ENCODE measurements around the gene LPAR6. TPM values are rescaled to one million over a fixed set of nuclear protein-coding genes. Genes with fewer than 3 reads are reported as not detected.

The LPAR6 gene
- total RNA-seq, 2 experiments from 2014 or later = not detected

DNA sequence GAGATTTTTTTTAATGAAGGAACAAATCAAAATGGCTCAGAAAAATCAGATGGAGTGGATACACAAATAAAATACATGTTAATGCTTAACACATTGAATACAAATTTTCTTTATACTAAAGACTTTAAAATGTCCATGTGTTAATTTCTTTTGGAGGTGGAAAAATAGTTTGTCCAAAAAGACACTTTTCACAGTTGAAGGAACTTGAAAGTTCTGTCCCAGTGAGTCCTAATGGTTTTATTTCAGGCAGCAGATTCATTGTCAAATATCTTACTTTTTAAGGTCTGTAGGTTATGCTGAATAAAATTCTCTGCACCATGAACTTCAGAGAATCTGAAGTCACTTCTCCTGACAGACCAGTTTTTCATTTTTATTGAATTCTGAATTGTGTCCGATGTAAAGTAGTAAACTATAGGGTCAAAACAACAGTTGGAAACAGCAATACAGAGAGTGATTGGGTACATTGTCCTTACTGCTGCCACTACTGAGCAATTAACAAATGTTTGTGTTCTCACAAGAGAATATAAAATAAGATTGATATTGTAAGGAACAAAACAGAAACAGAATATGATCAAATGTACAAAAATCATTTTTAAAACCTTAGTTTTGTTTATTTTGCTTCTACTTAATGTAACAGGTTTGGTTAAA lies 1.6 kb downstream of the LPAR6 start:
- DNase-seq (ENCODE audit: low spot score) = no peak
- H3K4me3 ChIP-seq (ENCODE audit: low read depth, low read length, poor library complexity, severe bottlenecking) = no peak overlapping the region
- no peak overlapping the region for H3K4me2 ChIP-seq (ENCODE audit: low read length)
- CTCF ChIA-PET (ENCODE audit: unreplicated experiment) = no interaction called here
- no peaks in the 10 kb centered on the region for H3K79me2 ChIP-seq (ENCODE audit: insufficient read depth, low read depth, low read length)
- no peak overlapping the region for H2AFZ ChIP-seq (ENCODE audit: low read length)
- TF ChIP-seq, protein P1, sequence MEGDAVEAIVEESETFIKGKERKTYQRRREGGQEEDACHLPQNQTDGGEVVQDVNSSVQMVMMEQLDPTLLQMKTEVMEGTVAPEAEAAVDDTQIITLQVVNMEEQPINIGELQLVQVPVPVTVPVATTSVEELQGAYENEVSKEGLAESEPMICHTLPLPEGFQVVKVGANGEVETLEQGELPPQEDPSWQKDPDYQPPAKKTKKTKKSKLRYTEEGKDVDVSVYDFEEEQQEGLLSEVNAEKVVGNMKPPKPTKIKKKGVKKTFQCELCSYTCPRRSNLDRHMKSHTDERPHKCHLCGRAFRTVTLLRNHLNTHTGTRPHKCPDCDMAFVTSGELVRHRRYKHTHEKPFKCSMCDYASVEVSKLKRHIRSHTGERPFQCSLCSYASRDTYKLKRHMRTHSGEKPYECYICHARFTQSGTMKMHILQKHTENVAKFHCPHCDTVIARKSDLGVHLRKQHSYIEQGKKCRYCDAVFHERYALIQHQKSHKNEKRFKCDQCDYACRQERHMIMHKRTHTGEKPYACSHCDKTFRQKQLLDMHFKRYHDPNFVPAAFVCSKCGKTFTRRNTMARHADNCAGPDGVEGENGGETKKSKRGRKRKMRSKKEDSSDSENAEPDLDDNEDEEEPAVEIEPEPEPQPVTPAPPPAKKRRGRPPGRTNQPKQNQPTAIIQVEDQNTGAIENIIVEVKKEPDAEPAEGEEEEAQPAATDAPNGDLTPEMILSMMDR (conservative IDR thresholded peaks at IDR 0.05; ENCODE audit: low read length) = no peak
- no peak for TF ChIP-seq EZH2phosphoT487 (IDR thresholded peaks at IDR 0.05; ENCODE audit: borderline replicate concordance, low read depth, low read length)
- H3K9me3 ChIP-seq (ENCODE audit: low read length) = no peaks in the 10 kb centered on the region; the same call in 1 of the 2 replicates
- BruUV-seq (replicated peaks) = no TSS peak
- intact Hi-C loops (cut with micrococcal nuclease; ENCODE audit: unreplicated experiment) = no loop called here
- H3K9me2 ChIP-seq (ENCODE audit: insufficient read depth, low read length) = no peaks in the 10 kb centered on the region
- no peak overlapping the region for H3K27ac ChIP-seq (ENCODE audit: low read depth, low read length, poor library complexity, severe bottlenecking)
- peaks cover 58% of the 10 kb centered on the region for H3K36me3 ChIP-seq (ENCODE audit: insufficient read depth, low read length)
- no peaks in the 10 kb centered on the region for H3K4me1 ChIP-seq (ENCODE audit: insufficient read depth, low read length, poor library complexity, severe bottlenecking)
- POLR2A ChIA-PET = no interaction called here
- H4K20me1 ChIP-seq (ENCODE audit: insufficient read depth, low read length) = no peaks in the 10 kb centered on the region

DNA sequence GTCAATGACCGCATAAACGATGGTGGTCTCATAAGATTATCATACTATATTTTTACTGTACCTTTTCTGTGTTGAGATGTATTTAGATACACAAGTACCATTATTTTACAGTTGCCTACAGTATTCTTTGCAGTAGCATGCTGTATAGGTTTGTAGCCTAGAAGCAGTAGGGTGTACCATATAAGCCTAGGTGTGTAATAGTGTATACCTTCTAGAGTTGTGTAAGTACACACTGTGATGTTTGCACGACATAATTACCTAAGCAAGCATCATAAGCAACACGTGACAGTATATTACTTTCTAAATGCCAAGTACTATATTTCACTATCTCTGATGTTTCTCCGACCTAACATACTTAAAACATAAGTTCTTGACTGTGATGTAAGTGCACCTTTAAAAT lies 2.7 kb downstream of the LPAR6 start:
- H3K4me1 ChIP-seq (ENCODE audit: insufficient read depth, low read length, poor library complexity, severe bottlenecking) = no peaks in the 10 kb centered on the region
- H3K79me2 ChIP-seq (ENCODE audit: insufficient read depth, low read depth, low read length) = no peaks in the 10 kb centered on the region
- CTCF ChIA-PET (ENCODE audit: unreplicated experiment) = no interaction called here
- peaks cover 47% of the 10 kb centered on the region for H3K36me3 ChIP-seq (ENCODE audit: insufficient read depth, low read length)
- intact Hi-C loops (cut with micrococcal nuclease; ENCODE audit: unreplicated experiment) = no loop called here
- DNase-seq (ENCODE audit: low spot score) = no peak
- BruUV-seq (replicated peaks) = no TSS peak
- H3K9me3 ChIP-seq (ENCODE audit: low read length) = no peaks in the 10 kb centered on the region
- no peak overlapping the region for H3K27ac ChIP-seq (ENCODE audit: low read depth, low read length, poor library complexity, severe bottlenecking)
- POLR2A ChIA-PET = no interaction called here
- H3K9me2 ChIP-seq (ENCODE audit: insufficient read depth, low read length) = no peaks in the 10 kb centered on the region
- no peak overlapping the region for H3K4me2 ChIP-seq (ENCODE audit: low read length)
- TF ChIP-seq, protein P1 (conservative IDR thresholded peaks at IDR 0.05; ENCODE audit: low read length) = no peak
- TF ChIP-seq EZH2phosphoT487 (IDR thresholded peaks at IDR 0.05; ENCODE audit: borderline replicate concordance, low read depth, low read length) = no peak
- no peaks in the 10 kb centered on the region for H4K20me1 ChIP-seq (ENCODE audit: insufficient read depth, low read length)
- H3K4me3 ChIP-seq (ENCODE audit: low read depth, low read length, poor library complexity, severe bottlenecking) = no peak overlapping the region
- H2AFZ ChIP-seq (ENCODE audit: low read length) = no peak overlapping the region

DNA sequence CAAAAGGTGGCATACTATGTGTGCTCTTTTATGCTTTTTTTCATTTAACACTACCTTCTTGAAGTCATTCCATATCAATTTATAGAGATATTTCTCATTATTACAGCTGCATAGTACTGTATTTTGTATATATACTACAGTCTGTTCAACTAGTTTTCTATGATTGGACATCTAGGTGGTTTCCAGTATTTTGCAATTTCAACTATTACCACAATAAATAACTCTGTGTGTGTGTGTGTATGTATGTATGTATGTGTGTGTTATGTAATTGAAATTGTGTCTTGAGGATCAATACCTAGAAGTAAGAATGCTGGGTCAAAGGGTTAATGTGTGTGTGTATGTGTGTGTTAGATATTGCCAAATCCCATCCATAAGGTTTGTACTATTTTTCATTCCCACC lies 7.0 kb downstream of the LPAR6 start:
- peaks cover 8% of the 10 kb centered on the region for H3K4me1 ChIP-seq (ENCODE audit: insufficient read depth, low read length, poor library complexity, severe bottlenecking)

More for the DNA sequence above, 7.0 kb downstream of the LPAR6 start:
- TF ChIP-seq, protein P1 (conservative IDR thresholded peaks at IDR 0.05; ENCODE audit: low read length) = no peak
- no peak for TF ChIP-seq EZH2phosphoT487 (IDR thresholded peaks at IDR 0.05; ENCODE audit: borderline replicate concordance, low read depth, low read length)
- intact Hi-C loops (cut with micrococcal nuclease; ENCODE audit: unreplicated experiment) = no loop called here
- DNase-seq (ENCODE audit: low spot score) = no peak
- Histone ChIP-seq H3K4me3 (ENCODE audit: low read depth, low read length, poor library complexity, severe bottlenecking) (no peak overlapping the region), H3K36me3 (ENCODE audit: insufficient read depth, low read length) (peaks cover 39% of the 10 kb centered on the region), H3K9me3 (ENCODE audit: low read length) (no peaks in the 10 kb centered on the region), H3K9me2 (ENCODE audit: insufficient read depth, low read length) (no peaks in the 10 kb centered on the region), H3K79me2 (ENCODE audit: insufficient read depth, low read depth, low read length) (no peaks in the 10 kb centered on the region), H4K20me1 (ENCODE audit: insufficient read depth, low read length) (no peaks in the 10 kb centered on the region), H2AFZ (ENCODE audit: low read length) (no peak overlapping the region), H3K27ac (ENCODE audit: low read depth, low read length, poor library complexity, severe bottlenecking) (no peak overlapping the region), H3K4me2 (ENCODE audit: low read length) (no peak overlapping the region)
- POLR2A ChIA-PET = no interaction called here
- BruUV-seq (replicated peaks) = no TSS peak
- CTCF ChIA-PET (ENCODE audit: unreplicated experiment) = no interaction called here
